Fibroblast of skin of abdomen (primary cell): ENCODE measurements around the gene RDH13. TPM values are rescaled to one million over a fixed set of nuclear protein-coding genes. Genes with fewer than 3 reads are reported as not detected.
"Not testable (repeated sequence)": the region's sequence is repeated elsewhere in the genome, so short reads cannot be mapped to it uniquely, and the experiment has no call there.

Experiments used
- DNase-seq: peaks from one replicate; pipeline ENCODE4 v3.0.0-alpha.2; 2013
- polyA plus RNA-seq, 2 experiments: library from polyadenylated mRNA; unstranded; fragments of 120-200 nt; gene quantifications; one replicate each; pipeline ENCODE4 v1.2.1, GENCODE V29; 2013; ENCODE audit not compliant: insufficient read length in 2 of 2

RDH13 gene
- 4.0 TPM for polyA plus RNA-seq (2013, experiment 1 of 2; ENCODE audit: insufficient read length)
- polyA plus RNA-seq (2013, experiment 2 of 2; ENCODE audit: insufficient read length): 4.3 TPM

GRCh38 chr19:55062735-55063491 is at the start of gene RDH13:
RDH13 (minus strand) TSS chr19:55063148; CDS start chr19:55063032, 116 bp downstream.
- DNase-seq: peak; percentile 92

DNA sequence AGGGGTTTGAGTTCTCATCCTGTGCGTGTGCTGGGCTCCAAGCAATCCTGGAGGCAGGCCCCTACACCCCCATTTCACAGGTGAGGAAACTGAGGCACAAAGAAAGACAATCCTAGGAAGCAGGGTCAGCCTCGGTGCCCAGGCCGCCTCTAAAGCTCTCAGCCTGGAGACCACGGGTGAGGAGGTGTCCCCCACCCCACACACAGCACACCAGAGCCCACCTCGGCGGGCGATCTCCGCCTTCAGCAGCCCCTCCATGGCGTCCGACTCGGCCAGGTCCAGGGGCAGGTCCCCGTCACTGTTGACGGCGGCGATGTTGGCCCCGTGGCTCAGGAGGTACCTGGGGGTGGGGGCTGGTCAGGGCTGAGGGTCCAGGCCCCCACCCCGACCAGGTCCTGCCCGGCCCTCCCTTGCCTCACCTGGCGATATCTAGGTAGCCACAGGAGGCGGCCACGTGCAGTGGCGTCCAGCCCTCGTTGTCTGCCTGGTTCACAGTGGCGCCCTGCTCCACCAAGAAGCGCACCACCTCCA is 49.4 kb upstream of the RDH13 start:
- no peak for DNase-seq

- no peak for DNase-seq
These were observed 48.4 kb upstream of the RDH13 start for GRCh38 chr19:55111238-55111831.

- no peak for DNase-seq
These were observed 46.8 kb upstream of the RDH13 start for GRCh38 chr19:55109527-55110291.

GRCh38 chr19:55107252-55107651 is 44.3 kb upstream of the RDH13 start:
- DNase-seq: not testable (repeated sequence)

DNA sequence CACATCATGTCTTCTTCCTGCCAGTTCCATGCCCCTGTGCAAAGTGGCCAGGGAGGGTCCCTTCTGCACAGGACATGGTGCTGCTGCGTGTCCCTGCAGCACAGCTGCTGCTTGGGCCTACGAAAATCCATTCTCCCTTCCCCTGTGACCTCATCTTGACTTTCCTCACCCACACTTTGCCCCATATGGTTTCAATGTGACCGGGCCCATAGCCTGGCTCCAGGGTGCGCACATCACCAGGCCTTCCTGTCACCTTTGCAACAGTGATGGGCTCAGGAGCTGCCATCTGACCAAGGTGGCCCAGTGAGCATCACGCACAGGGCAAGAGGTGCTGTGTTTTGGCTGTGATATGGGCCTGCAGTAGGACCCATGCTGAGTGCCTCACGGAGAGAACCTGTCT is 43.6 kb upstream of the RDH13 start:
- no peak for DNase-seq

DNA sequence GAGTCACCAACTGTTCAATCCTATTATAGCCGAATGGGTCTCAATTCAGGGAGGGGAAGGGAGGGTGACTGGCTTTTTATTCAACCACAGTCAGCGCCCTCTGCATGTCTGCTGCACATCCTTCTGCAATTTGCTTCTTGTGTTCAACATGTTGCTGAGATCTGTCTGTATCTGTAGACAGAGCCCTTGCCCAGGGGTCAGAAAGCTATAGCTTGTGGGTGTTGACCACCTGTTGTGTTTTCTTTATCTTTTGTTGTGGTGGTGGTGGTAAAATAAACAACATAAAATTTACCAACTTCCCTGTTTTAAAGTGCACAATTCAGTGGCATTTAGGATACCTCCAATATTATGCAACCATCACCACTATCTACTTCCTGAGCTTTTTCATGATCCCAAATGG is 42.3 kb upstream of the RDH13 start:
- DNase-seq: no peak

DNA sequence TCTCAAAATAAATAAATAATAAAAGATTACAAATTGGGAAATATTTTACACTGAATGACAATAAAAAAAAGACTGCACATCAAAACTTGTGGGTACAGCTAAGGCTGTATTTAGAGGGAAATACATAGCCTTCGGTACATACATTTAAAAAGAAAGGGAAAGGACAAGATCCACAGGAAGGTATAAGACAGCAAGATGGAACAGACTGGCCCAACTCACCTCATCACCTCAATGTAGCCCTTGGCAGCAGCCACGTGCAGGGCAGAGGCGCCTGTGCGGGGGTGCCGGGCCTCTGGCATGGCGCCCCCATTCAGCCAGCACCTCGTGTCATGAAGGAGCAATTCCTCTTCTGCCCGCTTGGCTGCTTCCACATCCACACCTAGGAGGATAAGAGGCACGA is 40.2 kb upstream of the RDH13 start:
- DNase-seq: no peak

DNA sequence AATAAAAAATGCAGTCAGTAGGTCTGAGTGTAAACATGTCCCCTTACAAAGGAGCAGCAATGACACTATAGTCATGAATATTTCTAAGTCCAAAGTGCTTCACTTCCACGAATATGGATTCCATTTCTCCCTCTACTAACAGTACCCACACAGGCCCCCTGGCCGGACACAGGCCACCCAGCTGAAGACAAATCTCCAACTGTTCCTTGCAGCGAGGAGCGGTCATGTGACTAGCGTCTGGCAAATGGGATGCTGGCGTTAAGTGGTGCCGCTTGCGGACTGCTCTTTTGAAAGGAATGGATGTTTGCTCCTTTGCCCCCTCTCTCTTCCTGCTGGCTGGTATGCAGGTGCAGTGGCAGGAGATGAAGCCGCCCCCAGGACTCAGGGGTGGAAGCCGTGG is 38.3 kb upstream of the RDH13 start:
- no peak for DNase-seq

GRCh38 chr19:55099557-55100506 is 36.9 kb upstream of the RDH13 start:
- DNase-seq: no peak

- DNase-seq: no peak
These were observed 36.0 kb upstream of the RDH13 start for GRCh38 chr19:55098716-55099556.

- DNase-seq: no peak
These were observed 35.1 kb upstream of the RDH13 start for GRCh38 chr19:55097864-55098715.

GRCh38 chr19:55096061-55096701 is 33.2 kb upstream of the RDH13 start:
- no peak for DNase-seq

- no peak for DNase-seq
These were observed 32.5 kb upstream of the RDH13 start for GRCh38 chr19:55095260-55096060.

DNA sequence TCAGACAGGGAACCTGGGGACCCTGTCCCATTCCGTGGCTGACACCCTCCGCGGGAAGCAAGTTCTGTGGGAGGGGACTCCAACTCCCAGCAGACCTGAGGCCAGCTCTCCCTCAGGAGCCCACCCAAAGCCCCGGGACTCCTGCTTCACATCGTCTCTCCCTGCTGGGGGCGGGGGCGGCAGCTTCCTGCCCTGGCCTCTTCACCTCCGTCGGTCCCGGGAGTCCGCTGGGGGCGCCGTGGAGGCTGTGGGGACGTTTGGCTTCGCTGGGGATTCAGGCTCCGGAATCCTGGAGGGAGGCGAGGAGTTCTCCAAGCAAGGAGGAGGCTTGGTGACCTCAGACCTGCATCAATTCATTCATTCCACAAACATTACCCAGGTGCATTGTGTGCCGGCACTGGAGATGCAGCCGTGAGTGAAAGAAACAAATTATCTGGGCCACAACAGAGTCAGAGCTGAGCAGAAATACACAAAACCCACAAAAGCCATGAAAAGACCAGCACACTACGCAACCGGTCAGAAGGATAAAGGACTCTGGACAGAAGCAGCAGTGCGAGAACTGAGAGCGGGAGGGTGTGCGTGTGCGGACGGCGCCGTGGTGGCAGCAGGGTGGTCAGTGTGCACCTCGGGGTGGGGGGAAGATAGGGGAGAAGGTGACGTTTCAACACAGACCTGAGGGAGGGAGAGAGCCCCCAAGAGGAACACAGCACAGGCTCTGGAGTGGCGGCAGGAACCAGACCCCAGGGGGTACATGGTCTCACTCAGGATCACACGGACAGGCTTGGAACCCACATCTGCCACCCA is 31.7 kb upstream of the RDH13 start:
- no peak for DNase-seq

GRCh38 chr19:55092423-55093318 is 29.7 kb upstream of the RDH13 start:
- no peak for DNase-seq

- DNase-seq: no peak
These were observed 29.0 kb upstream of the RDH13 start for GRCh38 chr19:55091955-55092354.
